Colonic mucosa (tissue), 4 donors: ENCODE data around the gene SUPT4H1. TPM values are rescaled to one million over a fixed set of nuclear protein-coding genes. Genes with fewer than 3 reads are reported as not detected.

ENCODE experiments used
- DNase-seq: peaks from one replicate; pipeline ENCODE4 v3.0.0-alpha.2; 2020
- H3K27ac ChIP-seq: fragments of 200-600 bp; one replicate; pipeline ENCODE4 v1.8.0; 2021
- H3K27me3 ChIP-seq: fragments of 200-600 bp; one replicate; pipeline ENCODE4 v1.8.0; 2021
- H3K36me3 ChIP-seq: fragments of 200-600 bp; one replicate; pipeline ENCODE4 v1.8.0; 2021
- H3K4me1 ChIP-seq: fragments of 200-600 bp; one replicate; pipeline ENCODE4 v1.8.0; 2021; ENCODE audit warnings: mild to moderate bottlenecking
- H3K4me3 ChIP-seq: fragments of 200-600 bp; one replicate; pipeline ENCODE4 v1.8.0; 2021
- H3K9ac ChIP-seq, 2 donors: one replicate each; pipeline ENCODE4 v1.7.0; 2013; ENCODE audit warnings: control low read depth in 2 of 2, low read depth in 2 of 2, low read length in 2 of 2
- H3K9me3 ChIP-seq: fragments of 200-600 bp; one replicate; pipeline ENCODE4 v1.8.0; 2021
- CTCF ChIP-seq: fragments of 200-600 bp; IDR thresholded peaks from one replicate; pipeline ENCODE4 v1.8.0; 2022; ENCODE audit warnings: antibody characterized with exemption, mild to moderate bottlenecking
- intact Hi-C: fragments of 100-400 bp; cut with DNase I; formaldehyde crosslinking; loops from one replicate; pipeline ENCODE4 v1.14.1; 2022
- total RNA-seq, 2 donors: library from RNA; stranded (reverse); fragmentation: NEBNext Ultra II Directional in 1 of 2; extraction: Animal tissue kit (Norgen Biotek cat#: 25700) in 1 of 2; gene quantifications; one replicate each; pipeline ENCODE4 v1.2.1, GENCODE V29; 2021
- donor health status: healthy.
- donor health status: DM: no; HTN: no; CAD: no.
- donor health status: DM: no; HTN: no; CAD: no.

The SUPT4H1 gene
- total RNA-seq, 2 donors from 2014 or later = 68.7 to 75.3 TPM

GRCh38 chr17:58318065-58318481 lies 33.9 kb downstream of the SUPT4H1 start:
- Histone ChIP-seq H3K4me3 (no peak overlapping the region), H3K27ac (no peak overlapping the region), H3K36me3 (no peaks in the 10 kb centered on the region), H3K27me3 (no peaks in the 10 kb centered on the region), H3K9ac (no peak overlapping the region), H3K9me3 (no peaks in the 10 kb centered on the region), H3K4me1 (no peaks in the 10 kb centered on the region)
- DNase-seq = no peak
- TF ChIP-seq CTCF = no peak
- intact Hi-C loops = no loop called here

DNA sequence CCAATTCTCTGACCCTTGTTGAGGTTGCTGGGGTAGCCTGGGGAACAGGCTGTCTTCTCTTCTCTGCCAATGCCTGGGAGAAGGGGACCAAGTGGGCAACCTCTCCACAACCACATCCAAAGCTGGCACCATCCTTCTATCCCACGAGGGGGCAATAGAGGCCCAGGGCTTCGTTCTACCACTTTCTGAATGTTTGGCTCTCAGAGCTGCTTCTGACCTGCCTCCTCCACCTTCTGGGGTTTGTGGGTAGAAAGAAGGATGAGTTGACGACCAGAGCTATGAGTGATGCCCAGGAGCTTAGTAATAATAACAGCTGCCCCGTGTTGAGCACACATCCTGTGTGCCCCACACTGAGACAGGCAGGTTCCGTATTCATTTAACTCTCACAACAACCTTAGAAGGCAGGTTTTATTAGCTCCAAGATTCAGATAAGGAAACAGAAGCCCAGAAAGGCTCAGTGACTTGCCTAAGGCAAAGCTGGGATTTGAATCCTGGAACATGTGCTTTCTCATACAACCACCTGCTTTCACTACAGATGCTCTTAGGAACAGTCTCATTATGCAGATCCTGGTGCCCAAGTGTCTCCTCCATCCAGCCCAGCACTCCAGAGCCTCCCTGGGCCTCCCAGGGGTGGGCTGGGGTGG lies 34.5 kb downstream of the SUPT4H1 start:
- TF ChIP-seq CTCF = peak; percentile 77
- DNase-seq = peak; percentile 64
- Histone ChIP-seq H3K27me3 (no peaks in the 10 kb centered on the region), H3K27ac (no peak overlapping the region), H3K4me1 (no peaks in the 10 kb centered on the region), H3K36me3 (no peaks in the 10 kb centered on the region), H3K4me3 (no peak overlapping the region), H3K9ac (no peak overlapping the region), H3K9me3 (no peaks in the 10 kb centered on the region)
- intact Hi-C loops = loop anchor here (1.0 kb wide), 1 partner anchor 130 kb away; no protein-coding TSS in a partner anchor

DNA sequence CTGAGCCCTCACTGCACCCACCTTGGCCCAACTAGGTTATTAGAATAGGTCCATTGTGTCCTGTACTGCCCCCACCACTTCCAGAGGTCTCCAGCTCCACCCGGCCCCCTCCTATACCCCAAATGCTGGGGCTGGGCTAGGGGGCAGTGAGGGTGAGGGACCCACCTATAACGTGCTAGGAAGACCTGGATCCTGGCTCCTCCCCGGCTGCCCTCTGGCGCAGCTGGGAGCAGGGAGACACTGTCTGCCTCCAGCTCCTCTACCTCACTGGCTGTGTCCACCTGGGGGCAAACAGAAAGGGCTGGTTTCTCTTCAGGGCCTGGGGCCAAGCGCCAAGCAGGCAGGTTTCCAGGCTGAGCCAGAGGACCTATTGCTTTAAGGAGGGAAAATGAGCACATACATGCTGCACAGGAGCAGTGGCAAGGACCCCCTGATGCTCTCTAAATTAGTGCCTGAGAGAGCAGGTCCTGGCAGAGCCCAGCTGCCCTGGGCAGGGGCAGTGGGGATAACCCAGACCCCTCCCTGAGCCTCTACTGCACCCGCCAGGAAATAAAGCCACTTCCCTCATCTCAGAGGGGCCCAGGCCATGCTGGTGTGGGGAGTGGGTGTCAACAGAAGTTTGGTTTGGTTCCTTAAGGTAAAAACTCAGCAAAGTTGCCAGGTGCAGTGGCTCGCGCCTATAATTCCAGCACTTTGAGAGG lies 35.6 kb downstream of the SUPT4H1 start:
- no peak overlapping the region for H3K9ac ChIP-seq
- no peaks in the 10 kb centered on the region for H3K4me1 ChIP-seq
- no peak overlapping the region for H3K4me3 ChIP-seq
- peak; percentile 12 for DNase-seq
- H3K36me3 ChIP-seq = no peaks in the 10 kb centered on the region
- TF ChIP-seq CTCF = no peak
- intact Hi-C loops = no loop called here
- no peaks in the 10 kb centered on the region for H3K27me3 ChIP-seq
- no peak overlapping the region for H3K27ac ChIP-seq
- H3K9me3 ChIP-seq = no peaks in the 10 kb centered on the region

- Histone ChIP-seq H3K36me3 (no peaks in the 10 kb centered on the region), H3K4me1 (no peaks in the 10 kb centered on the region), H3K27me3 (no peaks in the 10 kb centered on the region), H3K27ac (no peak overlapping the region), H3K9me3 (no peaks in the 10 kb centered on the region), H3K4me3 (no peak overlapping the region), H3K9ac (no peak overlapping the region)
- TF ChIP-seq CTCF = no peak
- intact Hi-C loops = no loop called here
- no peak for DNase-seq
Measured at GRCh38 chr17:58315750-58316149, 36.3 kb downstream of the SUPT4H1 start.

GRCh38 chr17:58315281-58315711 lies 36.7 kb downstream of the SUPT4H1 start:
- Histone ChIP-seq H3K9me3 (no peaks in the 10 kb centered on the region), H3K9ac (no peak overlapping the region), H3K4me3 (no peak overlapping the region), H3K27me3 (no peaks in the 10 kb centered on the region), H3K27ac (no peak overlapping the region), H3K36me3 (no peaks in the 10 kb centered on the region), H3K4me1 (no peaks in the 10 kb centered on the region)
- intact Hi-C loops = no loop called here
- no peak for TF ChIP-seq CTCF
- DNase-seq = no peak
